ENCODE data around the gene ELAVL1. TPM values are rescaled to one million over a fixed set of nuclear protein-coding genes. Genes with fewer than 3 reads are reported as not detected.

ELAVL1 gene
- total and polyA plus RNA-seq, 5 experiments from 2014 or later, result 41.5 to 55.8 (median 55.1) TPM

DNA sequence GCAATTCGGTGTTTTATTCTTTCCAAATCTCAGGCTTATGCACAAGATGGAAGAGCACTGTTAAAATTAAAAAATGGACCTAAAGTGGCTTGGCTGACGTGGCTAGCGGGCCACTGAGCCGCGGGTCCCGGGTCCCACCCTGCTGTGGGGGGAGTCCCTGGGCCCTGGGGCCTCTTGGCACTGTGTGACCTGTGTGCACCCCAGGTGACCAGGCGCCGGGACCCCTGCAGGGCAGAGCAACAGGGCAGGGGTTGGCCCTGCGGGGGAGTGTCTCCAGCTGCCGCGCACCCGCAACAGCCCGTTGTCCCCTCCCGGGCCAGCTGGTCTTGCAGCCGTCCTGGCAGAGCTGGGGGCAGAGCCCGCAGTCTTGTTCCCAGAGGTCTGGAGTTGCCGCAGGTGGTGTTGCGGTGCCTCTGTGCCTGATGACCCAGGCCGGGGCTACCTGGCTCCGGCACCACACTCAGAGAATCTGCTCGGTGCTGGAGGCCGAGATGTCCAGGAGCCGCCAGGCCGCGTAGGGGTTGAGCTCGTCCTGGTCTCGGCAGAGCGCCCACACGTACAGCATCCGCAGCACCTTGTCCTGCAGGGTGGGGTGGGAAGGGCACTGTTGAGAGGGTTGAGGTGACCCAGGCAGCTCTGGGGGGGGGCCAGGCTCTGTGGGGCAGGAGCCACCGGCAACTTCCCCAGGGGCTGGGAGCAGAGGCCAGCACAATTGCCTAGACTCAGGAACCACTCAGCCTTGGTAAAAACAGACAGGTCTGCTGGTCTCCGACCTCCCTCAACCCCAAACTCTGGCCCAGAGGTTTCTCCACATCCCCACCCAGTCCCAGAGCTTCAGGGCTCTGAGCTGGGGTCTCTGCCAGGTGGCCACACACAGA is 78.5 kb downstream of the ELAVL1 start:
- peaks cover 11 to 34% (median 23%) of the 10 kb centered on the region in 4 donors for H3K4me1 Mint-ChIP-seq
- peak overlapping the region in 3 of 10 donors; percentile 14 to 83 (median 37) for H3K27ac Mint-ChIP-seq
- H3K27me3 Mint-ChIP-seq, result peaks cover 0 to 1% (median 0%) of the 10 kb centered on the region in 5 donors
- no peak for ATAC-seq
- no peak for DNase-seq
- H3K4me3 Mint-ChIP-seq, result peak overlapping the region; percentile 45 to 77 (median 66)
- H3K9me3 Mint-ChIP-seq, result peaks cover 0 to 2% (median 0%) of the 10 kb centered on the region in 9 donors
- POLR2A ChIA-PET, result interaction anchor here (1.2 to 2.2 kb wide), 2 partner anchors 17 to 23 kb away, joined by 5 to 15 read pairs; partner anchors contain the start of genes MAP2K7 and TIMM44
- peaks cover 0 to 18% (median 2%) of the 10 kb centered on the region in 3 donors for H3K36me3 Mint-ChIP-seq

DNA sequence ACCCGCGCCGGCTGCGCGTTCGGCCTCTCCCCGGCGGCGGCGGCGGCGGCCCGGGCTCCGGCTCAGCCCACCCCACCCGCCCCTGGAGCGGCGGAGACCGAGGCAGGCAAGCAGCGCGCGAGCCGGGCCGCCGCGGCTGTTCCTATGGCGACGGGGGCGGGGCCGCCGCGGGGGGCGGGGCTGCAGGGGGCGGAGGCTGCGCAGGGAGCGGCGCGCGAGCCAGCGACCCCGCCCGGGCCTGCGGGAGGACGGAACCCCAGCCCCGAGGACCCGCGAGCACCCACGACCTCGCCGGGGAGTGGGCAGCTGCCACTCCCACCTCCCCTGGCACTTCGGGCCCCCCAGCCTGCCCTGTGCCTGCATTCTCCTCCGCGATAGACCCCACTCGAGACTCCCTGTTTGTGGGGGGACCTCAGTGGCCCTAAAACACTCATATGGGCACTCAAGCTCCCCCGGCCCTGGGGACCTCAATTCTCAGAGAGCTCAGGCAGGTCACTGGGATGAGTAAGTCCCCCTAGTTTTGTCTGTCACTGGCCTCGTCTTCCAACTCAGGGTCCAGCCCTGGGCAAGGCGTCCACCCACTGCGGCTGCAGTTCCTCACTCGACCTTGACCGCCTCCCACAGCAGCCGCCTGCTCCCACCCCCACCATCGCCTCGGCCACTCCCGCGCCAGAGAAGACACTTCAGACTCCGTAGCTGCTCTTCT is 79.3 kb downstream of the ELAVL1 start, which contains the start of gene CTXN1:
Gene CTXN1, minus strand, starts transcription at position 115 of the 706 bp plus-strand sequence. CDS start 597 bp downstream, outside the sequence.
- H3K9me3 Mint-ChIP-seq, result peaks cover 0 to 2% (median 0%) of the 10 kb centered on the region in 9 donors
- POLR2A ChIA-PET, result interaction anchor here (1.2 to 2.2 kb wide), 2 partner anchors 17 to 22 kb away, joined by 5 to 15 read pairs; partner anchors contain the start of genes MAP2K7 and TIMM44
- peak; percentile 55 to 56 for ATAC-seq
- H3K4me3 Mint-ChIP-seq, result peak within 1 kb of the TSS; percentile 70 to 88 (median 82)
- H3K27ac Mint-ChIP-seq, result peak within 1 kb of the TSS in 6 of 10 donors; percentile 37 to 95 (median 84)
- peaks cover 13 to 42% (median 31%) of the 10 kb centered on the region in 4 donors for H3K4me1 Mint-ChIP-seq
- peak; percentile 63 to 86 (median 74) for DNase-seq
- peaks cover 0 to 1% (median 0%) of the 10 kb centered on the region in 5 donors for H3K27me3 Mint-ChIP-seq
- H3K36me3 Mint-ChIP-seq, result peaks cover 0 to 20% (median 0%) of the 10 kb centered on the region in 3 donors

DNA sequence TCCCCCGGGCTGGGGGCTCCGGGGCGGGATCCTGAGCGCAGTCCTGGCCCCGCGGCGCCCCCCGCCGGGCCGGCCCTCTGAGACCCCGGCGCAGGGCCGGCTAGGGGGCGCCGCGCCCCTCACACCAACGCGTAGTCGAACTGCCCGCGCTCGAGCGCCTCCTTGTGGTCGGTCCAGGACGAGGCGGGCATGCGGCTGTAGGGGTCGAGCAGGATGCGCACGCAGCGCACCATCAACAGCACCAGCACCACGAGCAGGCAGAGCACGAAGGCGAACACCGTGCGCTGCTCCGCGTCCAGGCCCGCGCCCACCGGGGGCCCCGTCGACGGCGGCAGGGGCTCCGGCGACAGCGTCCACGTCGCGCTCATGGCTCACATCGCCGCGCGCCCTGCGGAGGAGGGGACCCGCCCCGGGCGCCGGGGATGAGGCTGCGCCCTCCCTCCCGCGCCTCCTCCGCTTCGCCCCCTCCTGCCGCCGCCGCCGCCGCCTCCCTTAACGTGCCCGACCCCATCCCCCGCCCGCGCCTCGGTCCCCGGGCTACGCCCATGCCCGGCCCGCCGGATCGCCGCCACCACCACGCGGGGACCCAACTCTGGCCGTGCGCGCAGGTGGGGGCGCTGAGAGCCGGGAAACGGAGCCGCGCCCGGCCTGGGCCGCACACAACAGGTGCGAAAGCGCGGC is 80.1 kb downstream of the ELAVL1 start:
- DNase-seq (peak; percentile 69 to 88 (median 79)), ATAC-seq (peak; percentile 39 to 47)
- Mint-ChIP-seq H3K4me3 (peak overlapping the region; percentile 70 to 88 (median 82)), H3K4me1 (peaks cover 15 to 45% (median 36%) of the 10 kb centered on the region in 4 donors), H3K36me3 (peaks cover 0 to 12% (median 0%) of the 10 kb centered on the region in 3 donors), H3K9me3 (peaks cover 0 to 2% (median 0%) of the 10 kb centered on the region in 9 donors), H3K27me3 (peaks cover 0 to 1% (median 0%) of the 10 kb centered on the region in 5 donors), H3K27ac (peak overlapping the region in 5 of 10 donors; percentile 40 to 95 (median 85))
- POLR2A ChIA-PET, result no interaction called here

DNA sequence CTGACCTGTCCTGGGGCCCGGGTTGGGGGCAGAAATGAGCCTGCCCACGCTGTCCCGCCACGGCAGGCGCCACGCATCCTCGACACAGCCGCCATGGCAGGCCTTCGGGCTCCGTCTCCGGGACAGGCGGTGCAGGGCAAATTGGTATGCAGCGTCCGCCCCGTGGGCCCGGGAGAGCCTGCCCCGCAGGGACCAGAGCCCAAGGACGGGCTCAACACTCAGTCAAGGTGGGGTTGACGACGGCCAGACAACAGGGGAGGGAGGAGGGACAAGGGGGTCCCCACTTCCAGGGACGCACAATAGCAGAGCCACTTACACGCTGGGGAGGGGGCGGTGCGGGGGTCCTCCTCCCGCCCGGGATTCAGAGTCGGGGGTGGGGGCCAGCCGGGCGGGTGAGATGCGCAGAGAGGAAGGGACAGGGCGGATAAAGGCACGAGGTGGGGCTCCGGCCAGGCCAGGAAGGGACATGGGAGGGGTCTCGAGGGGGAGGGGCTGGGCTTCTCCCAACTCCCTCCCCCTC is 80.7 kb downstream of the ELAVL1 start:
- Mint-ChIP-seq H3K27ac (peak overlapping the region in 1 of 10 donors; percentile 84), H3K27me3 (peaks cover under 1 to 6% (median 4%) of the 10 kb centered on the region in 5 donors), H3K4me1 (peaks cover 20 to 48% (median 41%) of the 10 kb centered on the region in 4 donors)

GRCh38 chr19:7924241-7924640 is 81.2 kb downstream of the ELAVL1 start:
- Mint-ChIP-seq H3K27me3 (peaks cover 2 to 8% (median 8%) of the 10 kb centered on the region in 5 donors), H3K36me3 (peaks cover 0 to 14% (median 0%) of the 10 kb centered on the region in 3 donors), H3K9me3 (peaks cover 0 to 2% (median 0%) of the 10 kb centered on the region in 9 donors), H3K4me1 (peaks cover 20 to 49% (median 43%) of the 10 kb centered on the region in 4 donors), H3K4me3 (peak overlapping the region in 8 of 10 donors; percentile 59 to 78 (median 64)), H3K27ac (peak overlapping the region in 4 of 10 donors; percentile 6 to 57 (median 34))
- no peak for DNase-seq
- no peak for ATAC-seq
- POLR2A ChIA-PET, result interaction anchor here (2.3 kb wide), 1 partner anchor 55 kb away, joined by 6 read pairs; no protein-coding TSS in a partner anchor

More for the DNA sequence above, 80.7 kb downstream of the ELAVL1 start:
- Mint-ChIP-seq H3K9me3 (peaks cover 0 to 2% (median 0%) of the 10 kb centered on the region in 9 donors), H3K4me3 (peak overlapping the region in 2 of 10 donors; percentile 59 to 73), H3K36me3 (peaks cover 0 to 13% (median 0%) of the 10 kb centered on the region in 3 donors)
- DNase-seq, result peak in 1 of 10 donors; percentile 61
- no peak for ATAC-seq
- POLR2A ChIA-PET, result no interaction called here

- Mint-ChIP-seq H3K4me1 (peaks cover 17 to 45% (median 39%) of the 10 kb centered on the region in 4 donors), H3K27ac (peak overlapping the region in 4 of 10 donors; percentile 13 to 57 (median 24)), H3K4me3 (peak overlapping the region in 8 of 10 donors; percentile 14 to 52 (median 28)), H3K36me3 (peaks cover 0 to 14% (median 0%) of the 10 kb centered on the region in 3 donors), H3K9me3 (peaks cover 0 to 2% (median 0%) of the 10 kb centered on the region in 9 donors), H3K27me3 (peaks cover 2 to 9% (median 8%) of the 10 kb centered on the region in 5 donors)
- POLR2A ChIA-PET, result interaction anchor here (0.6 to 7.5 kb wide), 4 partner anchors 20 to 1463 kb away, joined by 3 to 66 read pairs (median 6); partner anchors contain the start of genes MAP2K7 and TIMM44
- DNase-seq (no peak), ATAC-seq (no peak)
Observed at GRCh38 chr19:7923295-7924191, 81.9 kb downstream of the ELAVL1 start.

DNA sequence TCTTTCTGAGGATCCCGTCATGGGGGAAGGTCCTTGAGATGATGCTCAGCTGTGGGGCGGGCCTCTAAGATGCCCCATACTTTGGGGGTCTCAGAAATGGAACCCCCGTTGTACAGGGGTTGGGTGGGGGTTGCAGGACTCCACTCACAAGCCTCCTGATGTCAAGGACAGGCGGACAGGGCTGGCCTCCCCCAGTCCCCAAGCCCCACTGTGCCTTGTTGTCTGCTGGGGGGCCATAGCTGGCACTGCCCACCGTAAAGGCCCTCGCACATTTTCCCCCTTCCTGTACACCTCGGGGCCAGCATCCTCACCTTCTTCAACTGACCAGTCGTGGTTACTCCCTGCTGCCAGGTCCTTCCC is 82.6 kb downstream of the ELAVL1 start:
- POLR2A ChIA-PET, result interaction anchor here (0.6 to 7.5 kb wide), 4 partner anchors 20 to 1462 kb away, joined by 5 to 69 read pairs (median 36); partner anchors contain the start of genes MAP2K7 and TIMM44
- H3K9me3 Mint-ChIP-seq, result peaks cover 0 to 2% (median 0%) of the 10 kb centered on the region in 9 donors
- H3K27me3 Mint-ChIP-seq, result peaks cover 7 to 16% (median 11%) of the 10 kb centered on the region in 5 donors
- ATAC-seq, result no peak
- peak overlapping the region in 6 of 10 donors; percentile 14 to 54 (median 38) for H3K4me3 Mint-ChIP-seq
- H3K27ac Mint-ChIP-seq, result no peak overlapping the region
- H3K4me1 Mint-ChIP-seq, result peaks cover 20 to 45% (median 43%) of the 10 kb centered on the region in 4 donors
- no peak for DNase-seq
- H3K36me3 Mint-ChIP-seq, result peaks cover 0 to 14% (median 0%) of the 10 kb centered on the region in 3 donors

DNA sequence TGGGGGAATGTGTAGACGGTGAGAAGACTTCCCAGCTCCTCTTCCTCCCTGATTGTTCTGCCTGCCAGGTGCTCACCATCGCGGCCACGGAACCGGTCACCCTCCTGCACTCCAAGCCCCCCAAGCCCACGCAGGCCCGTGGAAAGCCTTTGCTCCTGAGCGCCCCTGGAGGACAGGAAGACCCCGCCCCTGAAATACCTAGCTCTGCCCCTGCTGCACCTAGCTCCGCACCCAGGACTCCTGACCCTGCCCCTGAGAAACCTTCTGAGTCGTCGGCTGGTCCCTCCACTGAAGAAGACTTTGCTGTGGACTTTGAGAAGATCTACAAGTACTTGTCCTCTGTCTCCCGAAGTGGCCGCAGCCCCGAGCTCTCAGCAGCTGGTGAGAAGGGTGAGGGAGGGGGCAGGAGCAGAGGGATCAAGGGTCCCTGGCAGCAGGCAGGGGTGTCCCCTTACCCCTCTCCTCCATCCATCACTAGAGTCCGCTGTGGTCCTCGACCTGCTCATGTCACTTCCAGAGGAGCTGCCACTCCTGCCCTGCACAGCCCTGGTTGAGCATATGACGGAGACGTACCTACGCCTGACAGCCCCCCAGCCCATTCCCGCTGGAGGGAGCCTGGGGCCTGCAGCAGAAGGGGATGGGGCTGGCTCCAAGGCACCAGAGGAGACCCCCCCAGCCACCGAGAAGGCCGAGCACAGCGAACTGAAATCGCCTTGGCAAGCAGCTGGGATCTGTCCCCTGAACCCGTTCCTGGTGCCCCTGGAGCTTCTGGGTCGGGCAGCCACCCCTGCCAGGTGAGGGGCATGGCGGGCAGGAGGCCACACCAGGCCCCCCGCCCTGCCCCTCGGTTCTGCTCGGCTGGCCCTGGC is 83.2 kb downstream of the ELAVL1 start:
- Mint-ChIP-seq H3K36me3 (peaks cover 0 to 14% (median 0%) of the 10 kb centered on the region in 3 donors), H3K27me3 (peaks cover 7 to 20% (median 12%) of the 10 kb centered on the region in 5 donors), H3K4me1 (peaks cover 20 to 48% (median 42%) of the 10 kb centered on the region in 4 donors), H3K9me3 (peaks cover 0 to 2% (median 0%) of the 10 kb centered on the region in 9 donors), H3K27ac (peak overlapping the region in 2 of 10 donors; percentile 61 to 73), H3K4me3 (peak overlapping the region in 8 of 10 donors; percentile 32 to 60 (median 50))
- ATAC-seq, result no peak
- DNase-seq, result no peak
- POLR2A ChIA-PET, result interaction anchor here (2.3 to 7.5 kb wide), 3 partner anchors 19 to 53 kb away, joined by 6 to 69 read pairs (median 66); partner anchors contain the start of genes MAP2K7 and TIMM44

GRCh38 chr19:7921302-7921966 is 84.0 kb downstream of the ELAVL1 start:
- Mint-ChIP-seq H3K4me3 (peak overlapping the region; percentile 84 to 95 (median 92)), H3K27ac (peak overlapping the region in 9 of 10 donors; percentile 41 to 97 (median 93)), H3K36me3 (peaks cover 0 to 14% (median 0%) of the 10 kb centered on the region in 3 donors), H3K27me3 (peaks cover 7 to 23% (median 15%) of the 10 kb centered on the region in 5 donors), H3K9me3 (peaks cover 0 to 2% (median 0%) of the 10 kb centered on the region in 9 donors), H3K4me1 (peaks cover 21 to 45% (median 43%) of the 10 kb centered on the region in 4 donors)
- no peak for ATAC-seq
- POLR2A ChIA-PET, result interaction anchor here (0.8 to 7.5 kb wide), 10 partner anchors 8 to 527 kb away, joined by 3 to 69 read pairs (median 6); partner anchors contain the start of genes MAP2K7 and TIMM44
- DNase-seq, result no peak

All from naive thymus-derived CD8-positive, alpha-beta T cell (primary cell).